Thyroid gland (tissue), 4 donors: ENCODE data around the gene ROS1. TPM values are rescaled to one million over a fixed set of nuclear protein-coding genes. Genes with fewer than 3 reads are reported as not detected.

Experiments
- DNase-seq, 2 donors: peaks; one replicate each; pipeline ENCODE4 v3.0.0-alpha.2; 2019
- H3K27ac ChIP-seq, 3 donors: fragments of 200-600 bp; sonication (generic); 1 replicate in 2 of 3; 2 replicates in 1 of 3; pipeline ENCODE4 v1.5.1; 2016 to 2019; ENCODE audit warnings: mild to moderate bottlenecking in 1 of 3, moderate library complexity in 1 of 3
- H3K27me3 ChIP-seq: fragments of 200-600 bp; sonication (generic); one replicate; pipeline ENCODE4 v1.5.1; 2019
- H3K36me3 ChIP-seq, 2 donors: fragments of 200-600 bp; sonication (generic); one replicate each; pipeline ENCODE4 v1.5.1; 2016 to 2019
- H3K4me1 ChIP-seq, 2 donors: fragments of 200-600 bp; sonication (generic); one replicate each; pipeline ENCODE4 v1.5.1; 2017 to 2019
- H3K4me3 ChIP-seq, 3 donors: fragments of 200-600 bp; sonication (generic); replicated peaks in 1 of 3; 1 replicate in 2 of 3; 2 replicates in 1 of 3; pipeline ENCODE4 v1.5.1; 2016; ENCODE audit warnings: mild to moderate bottlenecking in 1 of 3
- H3K9me3 ChIP-seq: fragments of 200-600 bp; sonication (generic); one replicate; pipeline ENCODE4 v1.5.1; 2017
- CTCF ChIP-seq, 6 experiments: fragments of 200-600 bp in 3 of 6; fragments of 450-650 bp in 3 of 6; sonication (generic) in 3 of 6; IDR thresholded peaks; one replicate each; pipeline ENCODE4 v1.5.1; 2016 to 2019; ENCODE audit warnings: antibody characterized with exemption in 6 of 6, mild to moderate bottlenecking in 2 of 6, inconsistent platforms in 1 of 6, moderate library complexity in 1 of 6
- POLR2A ChIP-seq, 2 donors: fragments of 450-650 bp; IDR thresholded peaks; one replicate each; pipeline ENCODE4 v1.6.1; 2017; ENCODE audit warnings: antibody characterized with exemption in 2 of 2, mild to moderate bottlenecking in 2 of 2, moderate library complexity in 1 of 2
- WGBS, 2 donors: methylation state at CpG; one replicate each; pipeline ENCODE4 v1.1.5; 2017; 5-methylcytosine and 5-hydroxymethylcytosine counted together
- intact Hi-C: fragments of 100-400 bp; cut with DNase I; formaldehyde crosslinking; loops from one replicate; pipeline ENCODE4 v1.15.1; 2023
- total RNA-seq, 4 donors: library from RNA; depleted of rRNA; stranded (reverse); fragments of >200 nt; gene quantifications; one replicate each; pipeline ENCODE4 v1.2.3, GENCODE V29; 2016

ROS1 gene
- total RNA-seq, 4 donors from 2014 or later = not detected

GRCh38 chr6:117389227-117390057 is 36.3 kb downstream of the ROS1 start:
- Histone ChIP-seq H3K4me3 (no peak overlapping the region), H3K9me3 (no peaks in the 10 kb centered on the region), H3K36me3 (no peaks in the 10 kb centered on the region), H3K27me3 (no peaks in the 10 kb centered on the region), H3K27ac (no peak overlapping the region), H3K4me1 (no peaks in the 10 kb centered on the region)
- no peak for TF ChIP-seq CTCF (IDR thresholded peaks at IDR 0.05)
- TF ChIP-seq POLR2A (IDR thresholded peaks at IDR 0.05) = no peak
- no peak for DNase-seq
- intact Hi-C loops = no loop called here
- 84 to 89% methylated on average over 11 of the region's 11 CpGs for WGBS, 2 donors

- no peaks in the 10 kb centered on the region for H3K27me3 ChIP-seq
- H3K9me3 ChIP-seq = no peaks in the 10 kb centered on the region
- intact Hi-C loops = no loop called here
- H3K36me3 ChIP-seq = no peaks in the 10 kb centered on the region
- 47 to 90% methylated on average over 1 of the region's 1 CpG for WGBS, 2 donors
- no peaks in the 10 kb centered on the region for H3K4me1 ChIP-seq
- H3K4me3 ChIP-seq = no peak overlapping the region
- H3K27ac ChIP-seq = no peak overlapping the region
- TF ChIP-seq POLR2A (IDR thresholded peaks at IDR 0.05) = no peak
- TF ChIP-seq CTCF (IDR thresholded peaks at IDR 0.05) = no peak
- DNase-seq = no peak
These were observed 38.2 kb downstream of the ROS1 start for GRCh38 chr6:117387454-117387974.

- TF ChIP-seq CTCF (IDR thresholded peaks at IDR 0.05) (no peak), POLR2A (IDR thresholded peaks at IDR 0.05) (no peak)
- Histone ChIP-seq H3K4me1 (no peaks in the 10 kb centered on the region), H3K36me3 (no peaks in the 10 kb centered on the region), H3K9me3 (no peaks in the 10 kb centered on the region), H3K27me3 (no peaks in the 10 kb centered on the region), H3K4me3 (no peak overlapping the region), H3K27ac (no peak overlapping the region)
- intact Hi-C loops = no loop called here
- DNase-seq = no peak
- WGBS, 2 donors = 91 to 97% methylated on average over 2 of the region's 2 CpGs
These were observed 41.1 kb downstream of the ROS1 start for GRCh38 chr6:117384659-117385058.

- no peak overlapping the region for H3K27ac ChIP-seq
- H3K4me3 ChIP-seq = no peak overlapping the region
- no peaks in the 10 kb centered on the region for H3K27me3 ChIP-seq
- intact Hi-C loops = no loop called here
- no peaks in the 10 kb centered on the region for H3K9me3 ChIP-seq
- TF ChIP-seq CTCF (IDR thresholded peaks at IDR 0.05) = no peak
- no peak for TF ChIP-seq POLR2A (IDR thresholded peaks at IDR 0.05)
- DNase-seq = no peak
- H3K36me3 ChIP-seq = no peaks in the 10 kb centered on the region
- WGBS, 2 donors = 71 to 72% methylated on average over 2 of the region's 2 CpGs
- no peaks in the 10 kb centered on the region for H3K4me1 ChIP-seq
These were observed 44.0 kb downstream of the ROS1 start for GRCh38 chr6:117381749-117382148.

- no peaks in the 10 kb centered on the region for H3K36me3 ChIP-seq
- intact Hi-C loops = no loop called here
- no peak overlapping the region for H3K27ac ChIP-seq
- no peaks in the 10 kb centered on the region for H3K9me3 ChIP-seq
- no peak for TF ChIP-seq CTCF (IDR thresholded peaks at IDR 0.05)
- no peak overlapping the region for H3K4me3 ChIP-seq
- DNase-seq = no peak
- no peaks in the 10 kb centered on the region for H3K27me3 ChIP-seq
- no peaks in the 10 kb centered on the region for H3K4me1 ChIP-seq
- WGBS, 2 donors = 94 to 99% methylated on average over 2 of the region's 2 CpGs
These were observed 45.4 kb downstream of the ROS1 start for GRCh38 chr6:117380298-117380697.
